Testis (tissue), 3 donors: ENCODE measurements around the gene KRTAP5-6. TPM values are rescaled to one million over a fixed set of nuclear protein-coding genes. Genes with fewer than 3 reads are reported as not detected.

Source experiments
- DNase-seq: peaks from one replicate; pipeline ENCODE4 v3.0.0-alpha.2; 2019
- H3K27ac ChIP-seq, 2 donors: fragments of 200-600 bp; sonication (generic); one replicate each; pipeline ENCODE4 v1.5.1; 2019
- H3K27me3 ChIP-seq: fragments of 200-600 bp; sonication (generic); one replicate; pipeline ENCODE4 v1.5.1; 2019
- H3K36me3 ChIP-seq: fragments of 200-600 bp; sonication (generic); one replicate; pipeline ENCODE4 v1.5.1; 2017; ENCODE audit warnings: low read depth; ENCODE audit errors: missing control alignments
- H3K4me1 ChIP-seq: fragments of 200-600 bp; sonication (generic); one replicate; pipeline ENCODE4 v1.5.1; 2019
- H3K4me3 ChIP-seq, 2 donors: fragments of 200-600 bp; sonication (generic); one replicate each; pipeline ENCODE4 v1.5.1; 2017 to 2019
- H3K9me3 ChIP-seq: fragments of 200-600 bp; sonication (generic); one replicate; pipeline ENCODE4 v1.5.1; 2017
- CTCF ChIP-seq, 3 experiments: fragments of 450-650 bp in 2 of 3; fragments of 200-600 bp in 1 of 3; sonication (generic) in 1 of 3; IDR thresholded peaks; one replicate each; pipeline ENCODE4 v1.5.1; 2016 to 2019; ENCODE audit warnings: antibody characterized with exemption in 3 of 3, mild to moderate bottlenecking in 2 of 3, moderate library complexity in 1 of 3
- POLR2A ChIP-seq: fragments of 450-650 bp; IDR thresholded peaks from one replicate; pipeline ENCODE4 v1.6.1; 2017; ENCODE audit warnings: antibody characterized with exemption, mild to moderate bottlenecking, moderate library complexity
- WGBS, 2 donors: methylation state at CpG; one replicate each; pipeline ENCODE4 v1.1.5; 2018; 5-methylcytosine and 5-hydroxymethylcytosine counted together
- intact Hi-C: fragments of 100-400 bp; cut with DNase I; formaldehyde crosslinking; loops from one replicate; pipeline ENCODE4 v1.15.1; 2023; ENCODE audit warnings: low total_unique reads
- polyA plus RNA-seq: library from polyadenylated mRNA; stranded (reverse); fragments of 350-450 nt; fragmentation: Illumina TruSeq; extraction: RNeasy Lipid Tissue Mini Kit (QIAGEN cat#74804); gene quantifications from one replicate; pipeline ENCODE4 v1.2.3, GENCODE V29; 2014; ENCODE audit warnings: low read depth, low replicate concordance; ENCODE audit not compliant: insufficient read depth
- total RNA-seq, 2 donors: library from RNA; depleted of rRNA; stranded (reverse); fragments of >200 nt; gene quantifications; one replicate each; pipeline ENCODE4 v1.2.3, GENCODE V29; 2016

The KRTAP5-6 gene
- total and polyA plus RNA-seq, 3 donors from 2014 or later = not detected

- no peak for DNase-seq
- intact Hi-C loops = no loop called here
- Histone ChIP-seq H3K4me3 (no peak overlapping the region), H3K27me3 (no peaks in the 10 kb centered on the region), H3K36me3 (no peaks in the 10 kb centered on the region), H3K9me3 (no peaks in the 10 kb centered on the region), H3K4me1 (no peaks in the 10 kb centered on the region), H3K27ac (no peak overlapping the region)
- no peak for TF ChIP-seq CTCF (IDR thresholded peaks at IDR 0.05)
- no peak for TF ChIP-seq POLR2A
- WGBS, 2 donors = 77 to 81% methylated on average over 15 of the region's 15 CpGs
Measured at GRCh38 chr11:1705126-1706052, 8.4 kb downstream of the KRTAP5-6 start.

- WGBS, 2 donors = 81 to 89% methylated on average over 11 to 17 of the region's 17 CpGs
- TF ChIP-seq POLR2A (no peak), CTCF (IDR thresholded peaks at IDR 0.05) (no peak)
- Histone ChIP-seq H3K4me3 (no peak overlapping the region), H3K9me3 (no peaks in the 10 kb centered on the region), H3K4me1 (no peaks in the 10 kb centered on the region), H3K27me3 (no peaks in the 10 kb centered on the region), H3K36me3 (no peaks in the 10 kb centered on the region), H3K27ac (no peak overlapping the region)
- no peak for DNase-seq
- intact Hi-C loops = no loop called here
Measured at GRCh38 chr11:1706634-1707400, 9.8 kb downstream of the KRTAP5-6 start.

GRCh38 chr11:1707751-1708150 lies 10.8 kb downstream of the KRTAP5-6 start:
- TF ChIP-seq CTCF (IDR thresholded peaks at IDR 0.05) (no peak), POLR2A (no peak)
- Histone ChIP-seq H3K27ac (no peak overlapping the region), H3K36me3 (no peaks in the 10 kb centered on the region), H3K4me3 (no peak overlapping the region), H3K4me1 (no peaks in the 10 kb centered on the region), H3K27me3 (no peaks in the 10 kb centered on the region), H3K9me3 (no peaks in the 10 kb centered on the region)
- intact Hi-C loops = no loop called here
- no peak for DNase-seq
- 41 to 42% methylated on average over 4 of the region's 4 CpGs for WGBS, 2 donors

GRCh38 chr11:1708716-1709115 lies 11.7 kb downstream of the KRTAP5-6 start:
- H3K4me3 ChIP-seq = no peak overlapping the region
- TF ChIP-seq POLR2A (no peak), CTCF (IDR thresholded peaks at IDR 0.05) (no peak)
- 88 to 96% methylated on average over 10 of the region's 10 CpGs for WGBS, 2 donors
- no peak overlapping the region for H3K27ac ChIP-seq
- no peaks in the 10 kb centered on the region for H3K4me1 ChIP-seq
- H3K9me3 ChIP-seq = no peaks in the 10 kb centered on the region
- H3K36me3 ChIP-seq = no peaks in the 10 kb centered on the region
- intact Hi-C loops = no loop called here
- no peaks in the 10 kb centered on the region for H3K27me3 ChIP-seq
- DNase-seq = no peak
